ENCODE results near the gene GOSR2. TPM values are rescaled to one million over a fixed set of nuclear protein-coding genes. Genes with fewer than 3 reads are reported as not detected.

Gene GOSR2
- total and polyA plus RNA-seq, 2 of the 13 experiments (the other 11 are each of a cell fraction or from before 2014, with no cell fraction given): 61.5 to 63.9 TPM

GRCh38 chr17:46943501-46944393 lies 20.8 kb downstream of the GOSR2 start (continued):
- TF ChIP-seq ZNF639 (CRISPR knock-in tag; conservative IDR thresholded peaks at IDR 0.05) (peak; percentile 82), NR2F6 (IDR thresholded peaks at IDR 0.05) (peak; percentile 95), NR2F6 (CRISPR knock-in tag; IDR thresholded peaks at IDR 0.05) (peak; percentile 99), ZNF329 (CRISPR knock-in tag; IDR thresholded peaks at IDR 0.05; ENCODE audit: low read depth) (peak; percentile 39; the same call in 1 of the 2 replicates), TIGD3 (CRISPR knock-in tag; IDR thresholded peaks at IDR 0.05; ENCODE audit: borderline replicate concordance) (no peak), PAWR (CRISPR knock-in tag; IDR thresholded peaks at IDR 0.05; ENCODE audit: borderline replicate concordance) (0 out of 2 replicates have a peak, but pooled peaks have one; percentile 47), AFF4 (CRISPR knock-in tag; IDR thresholded peaks at IDR 0.05) (no peak), WIZ (CRISPR knock-in tag; IDR thresholded peaks at IDR 0.05) (0 out of 2 replicates have a peak, but pooled peaks have one; percentile 54), CBX1 (IDR thresholded peaks at IDR 0.05; ENCODE audit: low read depth) (peak; percentile 69), ZFP1 (CRISPR knock-in tag; IDR thresholded peaks at IDR 0.05) (peak; percentile 89; the same call in 1 of the 2 replicates), ZNF136 (CRISPR knock-in tag; IDR thresholded peaks at IDR 0.05; ENCODE audit: low read depth) (peak; percentile 80; the same call in 1 of the 2 replicates), TOPORS (CRISPR knock-in tag; IDR thresholded peaks at IDR 0.05) (peak; percentile 73; the same call in 1 of the 2 replicates), ZBTB4 (CRISPR knock-in tag; IDR thresholded peaks at IDR 0.05; ENCODE audit: borderline replicate concordance) (peak; percentile 96; the same call in 1 of the 2 replicates), ZNF569 (CRISPR knock-in tag; IDR thresholded peaks at IDR 0.05; ENCODE audit: borderline replicate concordance) (no peak), TSC22D2 (CRISPR knock-in tag; IDR thresholded peaks at IDR 0.05; ENCODE audit: borderline replicate concordance) (no peak), ZNF282 (IDR thresholded peaks at IDR 0.05; ENCODE audit: partially characterized antibody) (no peak), ZNF816 (CRISPR knock-in tag; IDR thresholded peaks at IDR 0.05; ENCODE audit: borderline replicate concordance) (peak; percentile 85; the same call in 1 of the 2 replicates), ADNP (CRISPR knock-in tag; IDR thresholded peaks at IDR 0.05) (no peak), CC2D1A (CRISPR knock-in tag; IDR thresholded peaks at IDR 0.05) (no peak)

Measured in HepG2 (cell line).